Measurements from ENCODE around the gene ZPLD1. TPM values are rescaled to one million over a fixed set of nuclear protein-coding genes. Genes with fewer than 3 reads are reported as not detected.

The ZPLD1 gene
- under 0.01 and 0.09 TPM in 2 replicates for total RNA-seq

GRCh38 chr3:102434715-102435114 is at the start of gene ZPLD1:
Gene ZPLD1, plus strand, starts transcription at chr3:102435015. Its CDS starts 3,473 bp downstream, at chr3:102438488.

